Activated CD8-positive, alpha-beta memory T cell treated with anti-CD3 and anti-CD28 coated beads, Interleukin-2, amount 50 U/mL, for 1 hour (primary cell): Measurements from ENCODE around the gene TOB2.

Source experiments
- DNase-seq: peaks from one replicate; pipeline ENCODE4 v3.0.0-alpha.2; 2020; ENCODE audit errors: extremely low read depth

Gene TOB2

DNA sequence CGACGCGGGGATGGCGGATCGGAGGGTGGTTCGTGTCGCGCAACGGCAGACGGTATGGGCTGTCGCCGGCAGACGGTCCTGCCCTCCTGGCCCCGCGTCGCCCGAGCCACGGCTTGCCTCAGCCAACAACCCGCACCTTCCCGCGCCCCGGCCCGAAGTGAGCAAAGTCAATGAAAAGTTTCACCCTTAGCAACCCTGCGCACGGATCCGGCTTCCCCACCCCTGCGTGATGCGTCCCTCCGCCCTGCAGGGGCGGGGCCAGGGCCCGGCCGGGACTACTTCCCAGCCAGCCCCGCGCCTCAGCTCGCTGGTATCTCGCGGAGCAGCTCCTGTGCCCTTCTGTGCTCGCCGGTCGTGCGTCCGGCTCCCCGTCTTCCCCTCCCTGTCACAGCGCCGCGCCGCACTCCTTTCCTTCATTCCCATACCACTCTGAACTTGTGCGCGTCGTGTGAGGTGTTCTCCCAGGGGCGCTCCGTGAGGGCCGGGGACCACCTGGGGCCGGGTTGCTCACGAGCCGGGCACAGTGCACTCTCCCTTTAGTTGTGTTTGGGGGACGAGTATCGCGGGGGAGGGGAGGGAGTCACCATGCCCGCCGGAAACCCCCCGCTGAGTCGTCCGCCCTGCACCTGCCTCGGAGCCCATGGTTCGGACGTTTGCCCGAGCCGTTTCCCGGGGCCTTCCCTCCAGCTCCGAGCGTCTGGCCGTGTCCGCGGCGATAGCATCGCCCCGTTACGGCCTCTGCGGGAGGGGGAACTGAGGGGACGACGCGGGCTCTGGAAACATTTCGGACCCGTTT lies at the start of gene TOB2:
Gene TOB2, minus strand, starts transcription at position 163 of the 796 bp plus-strand sequence. CDS start 9,456 bp downstream, outside the sequence.
- peak; percentile 85 for DNase-seq

- DNase-seq = no peak
Measured at GRCh38 chr22:41491374-41492100, 44.9 kb upstream of the TOB2 start.

- DNase-seq = no peak
Measured at GRCh38 chr22:41488596-41489385, 42.2 kb upstream of the TOB2 start.

DNA sequence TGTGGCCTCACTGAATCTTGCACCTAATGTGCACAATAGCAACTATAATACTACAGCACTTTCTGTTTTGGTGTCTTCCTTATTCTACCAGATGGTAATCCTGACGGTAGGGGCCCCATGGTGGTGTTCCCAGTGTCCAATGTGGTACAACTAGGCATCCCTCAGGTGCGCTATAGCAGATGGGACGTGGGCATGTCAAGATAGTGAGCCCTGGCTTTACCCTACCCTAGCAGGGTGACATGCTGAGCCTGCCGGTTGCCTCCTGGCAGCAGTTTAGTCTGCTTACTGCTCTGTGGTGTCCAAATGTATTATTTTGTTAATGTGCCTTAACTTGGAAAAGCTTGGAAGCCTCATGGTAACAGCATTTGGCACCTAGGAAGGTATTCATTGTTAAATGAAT lies 41.5 kb upstream of the TOB2 start:
- DNase-seq = no peak

GRCh38 chr22:41487037-41487935 lies 40.7 kb upstream of the TOB2 start:
- no peak for DNase-seq

- DNase-seq = no peak
Measured at GRCh38 chr22:41485033-41485432, 38.4 kb upstream of the TOB2 start.

DNA sequence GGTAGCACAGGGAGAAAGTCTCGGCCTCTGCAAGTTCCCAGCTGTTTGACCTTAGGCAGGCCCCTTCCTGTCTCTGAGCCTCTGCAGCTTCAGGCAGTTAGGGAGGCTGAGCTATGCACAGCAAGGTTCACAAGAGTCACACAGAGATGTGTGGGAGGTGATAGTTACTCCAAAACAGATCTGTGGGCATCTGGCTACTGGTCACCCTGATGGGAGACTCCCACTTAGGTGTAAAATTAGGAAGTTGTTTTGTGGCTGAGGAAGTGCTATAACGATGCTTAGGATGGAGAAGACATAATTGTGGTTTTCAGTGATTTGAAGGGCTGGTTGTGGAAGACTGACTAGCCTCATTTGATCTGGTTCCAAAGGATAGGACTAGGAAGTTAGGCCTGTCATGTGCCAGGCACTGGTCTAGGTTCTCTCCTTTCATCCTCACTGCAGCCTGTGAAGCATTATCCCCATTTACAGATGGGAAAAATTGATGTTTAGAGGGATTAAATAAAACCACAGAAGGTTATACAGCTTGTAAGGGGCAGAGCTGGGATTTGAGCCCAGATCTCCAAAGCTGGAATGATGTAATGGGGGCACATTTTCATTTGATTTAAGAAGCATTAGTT lies 35.8 kb upstream of the TOB2 start:
- DNase-seq = no peak

GRCh38 chr22:41481925-41482318 lies 35.3 kb upstream of the TOB2 start:
- DNase-seq = no peak

DNA sequence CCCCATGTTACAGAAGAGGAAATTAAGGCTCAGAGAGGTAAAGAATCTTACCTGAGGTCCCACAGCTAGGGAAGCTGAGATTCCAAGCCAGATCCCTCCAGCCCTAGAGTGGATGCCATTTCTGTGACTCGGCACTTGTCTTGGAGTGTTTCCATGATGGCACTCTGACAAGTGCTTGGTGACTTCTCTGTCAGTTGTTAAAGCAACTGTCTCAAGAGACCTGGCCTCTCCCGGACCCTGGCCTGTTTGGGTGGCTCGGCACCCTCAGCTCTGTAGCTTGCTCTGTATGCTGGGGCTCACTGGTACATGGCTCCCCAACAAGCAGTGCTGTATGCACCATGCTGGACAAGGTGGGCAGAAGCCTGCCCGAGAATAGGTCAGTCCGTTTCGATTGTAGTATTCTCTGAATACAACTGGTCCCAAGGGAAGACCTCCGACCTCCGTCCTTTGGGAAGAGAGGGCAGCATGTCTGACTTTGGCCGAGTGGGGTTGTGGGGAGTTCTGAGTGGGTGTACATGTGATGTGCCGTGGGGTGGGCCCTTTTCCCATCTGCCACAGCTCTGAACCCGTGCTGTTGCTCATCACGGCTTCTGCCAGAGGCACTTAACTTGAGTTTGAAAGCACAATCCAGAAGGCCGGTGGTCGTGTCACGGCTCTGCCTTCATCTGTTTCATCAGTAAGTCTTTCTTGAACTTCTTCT lies 34.7 kb upstream of the TOB2 start:
- no peak for DNase-seq

- DNase-seq = no peak
Measured at GRCh38 chr22:41480397-41480735, 33.8 kb upstream of the TOB2 start.

- DNase-seq = no peak
Measured at GRCh38 chr22:41479671-41480396, 33.2 kb upstream of the TOB2 start.

GRCh38 chr22:41478891-41479521 lies 32.4 kb upstream of the TOB2 start:
- DNase-seq = no peak

- DNase-seq = no peak
Measured at GRCh38 chr22:41478473-41478872, 31.9 kb upstream of the TOB2 start.

DNA sequence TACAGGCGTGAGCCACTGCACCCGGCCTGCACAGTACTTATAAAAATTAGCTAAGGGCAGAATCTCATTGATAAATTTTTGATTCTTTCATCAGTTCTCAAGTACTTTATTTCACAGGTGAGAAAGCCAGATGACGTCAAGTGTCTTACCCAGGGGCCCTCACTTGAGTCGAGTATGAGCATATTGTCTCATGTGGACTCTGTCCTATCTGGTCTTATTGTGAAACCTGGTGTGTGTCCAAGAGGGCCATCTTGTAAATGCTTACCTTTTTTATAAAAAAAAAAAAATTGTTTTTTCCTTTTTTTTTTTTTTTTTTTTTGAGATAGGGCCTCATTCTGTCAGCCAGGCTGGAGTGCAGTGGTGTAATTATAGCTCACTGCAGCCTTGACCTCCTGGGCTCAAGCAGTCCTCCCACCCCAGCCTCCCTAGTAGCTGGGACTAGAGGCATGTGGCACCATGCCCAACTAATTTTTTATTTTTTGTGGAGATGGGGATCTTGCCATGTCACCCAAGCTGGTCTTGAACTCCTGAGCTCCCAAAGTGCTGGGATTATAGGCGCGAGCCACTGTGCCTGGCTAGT lies 28.4 kb upstream of the TOB2 start:
- DNase-seq = no peak

DNA sequence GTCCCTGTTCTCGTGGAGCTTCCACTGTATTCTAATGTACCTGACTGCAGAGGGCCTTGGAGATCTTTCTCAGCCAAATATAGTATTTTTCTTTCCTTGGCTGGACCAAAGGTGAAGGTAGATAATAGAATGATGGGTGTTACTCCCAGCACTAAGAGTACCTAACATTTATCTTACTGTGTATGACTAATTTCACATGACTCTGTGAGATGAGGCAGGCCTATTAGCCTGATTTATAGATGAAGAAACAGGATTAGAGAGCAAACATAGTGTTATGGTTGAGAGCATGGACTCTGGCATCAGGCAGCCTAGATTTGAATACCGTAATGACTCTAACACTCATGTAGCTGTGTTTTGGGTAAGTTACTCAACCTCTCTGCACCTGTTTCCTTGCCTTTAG lies 25.0 kb upstream of the TOB2 start:
- DNase-seq = no peak

GRCh38 chr22:41470886-41471285 lies 24.3 kb upstream of the TOB2 start:
- no peak for DNase-seq

DNA sequence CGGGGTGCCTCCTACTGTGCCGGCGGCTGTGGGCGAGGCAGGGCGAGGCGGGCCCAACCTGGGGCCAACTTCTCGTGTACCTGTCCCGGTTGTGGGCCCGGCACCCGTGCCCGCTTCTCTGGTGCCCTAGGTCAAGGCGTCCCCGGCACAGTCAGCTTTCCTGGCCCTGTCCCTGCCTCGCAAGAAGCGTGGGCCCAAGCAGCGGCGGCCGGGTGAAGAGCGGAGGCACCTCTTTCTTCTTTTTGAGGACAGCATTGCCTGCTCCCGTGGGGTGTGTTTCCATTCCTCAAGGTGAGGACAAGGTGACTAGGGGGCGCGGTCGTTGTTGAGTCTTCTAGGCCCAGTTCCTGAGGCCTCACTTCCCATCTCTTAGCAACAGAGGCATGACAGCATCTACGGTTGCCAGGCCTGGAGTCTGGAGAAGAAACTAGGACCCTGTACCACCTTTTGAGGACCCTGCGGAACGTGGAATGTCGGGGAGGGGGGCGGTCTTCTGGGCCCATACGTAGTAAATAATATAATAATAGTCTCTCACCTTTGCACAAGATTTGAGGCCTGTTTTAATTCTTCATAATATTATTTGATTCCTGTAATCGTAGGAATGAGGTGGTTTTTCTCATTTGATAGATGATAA lies 22.7 kb upstream of the TOB2 start:
- DNase-seq = no peak
